DMS153 (cell line): ENCODE measurements around the gene PPP1R37.

Source experiments
- DNase-seq: peaks from one replicate; lab custom pipeline; 2025; lab: John Stamatoyannopoulos, UW

PPP1R37 gene

DNA sequence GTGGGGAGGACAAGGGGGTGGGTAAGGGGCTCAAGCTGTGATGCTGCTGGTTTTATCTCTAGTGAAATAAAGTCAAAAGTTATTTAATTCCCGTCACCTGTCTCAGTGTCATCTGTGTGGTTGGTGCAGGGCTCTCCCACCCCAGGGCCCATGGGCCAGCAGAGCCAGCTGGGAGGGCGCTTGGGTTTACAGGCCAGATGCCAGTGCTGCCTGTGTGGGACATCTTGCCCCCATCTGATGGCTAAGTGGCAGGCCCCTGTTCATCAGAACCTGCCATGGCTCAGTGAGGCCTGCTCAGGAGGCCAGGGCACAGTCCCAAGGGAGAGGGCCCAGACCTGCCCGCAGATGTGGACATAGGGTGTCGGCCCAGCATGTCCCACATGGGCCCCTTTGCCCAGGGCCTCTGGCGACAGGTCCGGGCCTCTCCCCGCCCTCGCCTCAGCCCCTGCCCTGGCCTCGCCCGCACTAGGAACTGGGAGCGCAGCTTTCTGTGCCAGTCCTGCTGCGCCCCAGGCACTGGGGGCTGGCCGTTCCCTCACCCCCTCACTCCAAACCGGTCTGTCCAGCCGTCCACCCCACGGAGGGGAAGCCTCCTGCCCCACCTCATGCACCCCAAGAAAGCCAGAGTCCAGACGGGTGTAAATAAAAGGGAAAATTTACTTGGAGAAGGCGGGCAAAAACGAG lies 22.0 kb upstream of the PPP1R37 start:
- DNase-seq: no peak

DNA sequence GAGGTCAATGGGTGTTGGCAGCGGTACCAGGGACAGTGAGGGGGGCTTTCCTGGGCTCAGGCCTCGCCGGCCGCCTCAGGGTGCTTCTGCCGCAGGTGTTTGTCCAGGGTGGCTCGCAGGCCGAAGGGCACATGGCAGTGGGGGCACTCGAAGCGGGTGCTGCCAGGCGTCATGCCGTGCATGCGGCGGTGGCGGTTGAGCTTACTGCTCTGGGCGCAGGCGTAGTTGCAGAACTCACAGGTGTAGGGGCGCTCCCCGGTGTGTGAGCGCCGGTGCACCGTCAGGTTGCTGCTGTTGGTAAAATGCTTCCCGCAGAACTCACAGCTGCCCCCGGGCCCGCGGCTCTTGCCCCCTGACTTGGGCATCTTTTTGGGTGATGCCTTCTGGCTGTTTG lies 21.4 kb upstream of the PPP1R37 start:
- DNase-seq: no peak

DNA sequence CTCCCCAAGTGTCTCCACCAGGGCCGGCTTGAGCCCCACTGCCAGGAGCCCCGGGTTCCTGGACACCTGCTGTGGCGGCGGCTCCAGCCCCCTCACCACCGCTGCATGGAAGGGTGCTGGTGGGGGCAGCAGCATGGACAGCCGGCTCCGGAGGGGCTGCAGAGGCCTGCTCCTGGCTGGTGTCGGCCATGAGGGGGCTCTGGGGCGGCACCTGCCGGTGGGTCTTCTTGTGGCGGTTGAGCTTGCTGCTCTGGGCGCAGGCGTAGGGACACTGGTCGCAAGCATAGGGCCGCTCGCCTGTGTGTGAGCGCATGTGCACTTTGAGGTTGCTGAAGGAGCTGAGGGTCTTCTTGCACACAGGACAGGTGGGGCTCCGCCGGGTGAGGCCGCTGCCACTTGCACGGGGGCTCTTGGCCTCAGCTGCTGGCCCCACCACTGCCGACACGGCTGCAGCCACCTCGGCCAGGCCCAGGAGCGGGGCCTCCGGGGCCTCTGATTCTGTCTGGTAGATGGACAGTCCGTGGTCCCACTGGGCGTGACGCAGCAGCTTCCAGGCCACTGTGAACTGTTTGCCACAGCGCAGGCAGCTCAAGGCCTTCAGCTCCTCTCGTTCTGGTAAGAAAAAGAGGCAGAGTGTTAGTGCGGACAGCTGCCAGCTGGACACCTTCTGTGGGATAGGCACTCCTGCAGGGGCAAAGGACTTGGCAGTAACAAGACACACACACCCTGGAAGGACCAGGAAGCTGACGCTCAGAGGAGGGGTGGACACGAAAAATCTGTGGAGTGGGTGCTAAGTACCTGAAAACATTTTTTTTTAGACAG lies 20.8 kb upstream of the PPP1R37 start:
- DNase-seq: no peak

DNA sequence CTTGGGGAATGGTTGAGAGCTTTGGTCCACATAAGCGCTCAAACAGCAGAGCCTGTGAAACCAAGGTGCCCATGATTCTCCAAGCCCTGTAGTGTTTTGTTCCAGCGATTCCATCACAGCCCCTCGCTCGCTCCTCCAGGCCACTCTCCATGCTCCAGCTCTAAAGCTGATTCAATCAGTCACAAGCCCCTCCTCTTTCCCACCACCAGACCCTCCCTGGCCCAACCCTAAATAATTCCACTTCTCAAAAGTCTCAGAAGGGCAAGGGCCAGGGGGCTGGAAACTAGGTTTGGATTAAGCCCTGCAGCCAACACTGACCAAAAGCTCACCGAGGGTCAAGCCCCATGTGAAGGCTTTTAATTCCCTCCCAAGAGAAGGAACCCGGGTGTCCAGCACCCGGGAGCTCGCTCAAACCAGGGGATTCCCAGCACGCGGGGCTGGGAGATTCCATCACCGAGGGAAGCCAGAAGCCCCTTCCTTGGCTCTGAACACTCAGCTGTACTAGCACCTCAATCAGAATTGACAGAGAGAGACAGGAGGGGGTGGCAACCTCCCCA lies 18.2 kb upstream of the PPP1R37 start:
- DNase-seq: no peak

DNA sequence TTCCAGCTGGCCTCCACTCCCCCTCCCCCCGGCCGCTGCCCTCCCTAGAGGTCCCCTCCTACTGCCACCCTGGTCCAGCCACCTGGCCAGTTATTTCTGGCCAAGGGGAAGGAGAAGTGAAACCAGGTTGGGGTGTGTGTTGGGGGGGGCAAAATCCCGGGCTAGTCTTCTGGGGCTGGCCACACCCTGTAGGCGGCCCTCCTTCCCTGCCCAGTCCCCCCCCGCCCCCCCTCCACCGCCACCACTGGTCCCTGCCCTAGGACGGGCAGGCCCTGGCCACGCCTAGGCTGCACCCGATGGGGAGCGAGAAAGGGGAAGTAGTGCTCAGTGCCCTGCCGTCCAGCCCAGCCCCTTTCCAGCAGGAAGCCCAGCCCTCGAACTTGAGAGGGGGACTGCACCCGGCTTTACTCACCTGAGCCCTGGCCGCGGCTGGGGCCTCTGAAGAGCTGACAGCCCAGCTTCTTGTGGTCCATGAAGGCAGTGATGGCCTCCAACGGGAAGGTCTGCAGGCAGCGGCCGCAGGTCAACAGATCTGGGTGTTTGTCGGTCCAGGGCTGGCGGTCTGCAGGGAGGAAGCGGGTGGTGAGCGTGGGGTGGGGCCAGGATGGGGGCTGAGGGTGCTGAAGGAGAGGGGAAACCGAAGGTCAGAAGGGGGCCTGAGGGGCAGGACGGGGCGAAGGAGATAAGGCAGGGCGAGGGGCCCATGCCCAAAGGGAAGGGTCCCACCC lies 17.5 kb upstream of the PPP1R37 start:
- DNase-seq: peak; percentile 62

DNA sequence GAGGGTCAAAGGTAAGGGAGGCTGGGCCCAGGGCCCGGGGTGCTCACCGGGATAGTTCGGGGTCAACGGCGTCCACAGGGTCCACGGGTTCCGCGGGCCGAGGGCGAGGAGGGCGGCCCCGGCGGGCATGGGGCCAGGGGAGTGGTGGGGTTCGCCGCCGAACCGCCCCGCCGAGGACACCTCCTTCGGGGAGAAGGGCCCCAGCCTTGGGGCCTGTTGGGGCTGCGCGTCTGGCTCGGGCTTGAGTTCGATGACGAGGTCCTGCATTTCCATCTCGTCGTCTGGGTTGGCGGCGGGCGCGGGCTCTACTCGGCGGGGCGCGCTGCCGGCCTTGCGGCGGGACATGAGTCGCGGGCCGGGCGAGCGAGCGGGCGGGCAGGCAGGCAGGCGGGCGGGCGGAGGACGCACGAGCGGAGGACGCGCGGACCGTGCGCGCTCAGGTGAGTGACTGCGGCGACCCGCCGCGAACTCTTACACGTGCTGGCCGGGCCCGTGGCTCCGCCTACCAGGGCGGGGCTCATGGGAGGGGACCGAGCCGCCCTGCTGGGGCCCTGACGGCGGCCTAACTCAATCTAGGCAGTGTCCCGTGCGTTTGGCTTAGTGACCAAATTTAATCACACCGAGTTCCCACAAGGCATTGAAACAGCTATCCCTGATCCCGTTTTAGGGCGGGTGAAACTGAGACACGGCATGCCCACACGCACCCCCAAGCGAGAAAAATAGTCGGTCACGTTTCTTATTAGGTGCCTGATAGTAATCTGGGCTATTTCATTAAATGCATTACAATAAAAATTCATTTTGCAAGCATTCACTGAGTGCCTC lies 16.7 kb upstream of the PPP1R37 start, which contains the start of gene ZNF296:
Gene ZNF296 (minus strand): TSS at position 450 of the 822 bp plus-strand sequence. CDS start 105 bp downstream, at position 345.
- DNase-seq: peak; percentile 64

DNA sequence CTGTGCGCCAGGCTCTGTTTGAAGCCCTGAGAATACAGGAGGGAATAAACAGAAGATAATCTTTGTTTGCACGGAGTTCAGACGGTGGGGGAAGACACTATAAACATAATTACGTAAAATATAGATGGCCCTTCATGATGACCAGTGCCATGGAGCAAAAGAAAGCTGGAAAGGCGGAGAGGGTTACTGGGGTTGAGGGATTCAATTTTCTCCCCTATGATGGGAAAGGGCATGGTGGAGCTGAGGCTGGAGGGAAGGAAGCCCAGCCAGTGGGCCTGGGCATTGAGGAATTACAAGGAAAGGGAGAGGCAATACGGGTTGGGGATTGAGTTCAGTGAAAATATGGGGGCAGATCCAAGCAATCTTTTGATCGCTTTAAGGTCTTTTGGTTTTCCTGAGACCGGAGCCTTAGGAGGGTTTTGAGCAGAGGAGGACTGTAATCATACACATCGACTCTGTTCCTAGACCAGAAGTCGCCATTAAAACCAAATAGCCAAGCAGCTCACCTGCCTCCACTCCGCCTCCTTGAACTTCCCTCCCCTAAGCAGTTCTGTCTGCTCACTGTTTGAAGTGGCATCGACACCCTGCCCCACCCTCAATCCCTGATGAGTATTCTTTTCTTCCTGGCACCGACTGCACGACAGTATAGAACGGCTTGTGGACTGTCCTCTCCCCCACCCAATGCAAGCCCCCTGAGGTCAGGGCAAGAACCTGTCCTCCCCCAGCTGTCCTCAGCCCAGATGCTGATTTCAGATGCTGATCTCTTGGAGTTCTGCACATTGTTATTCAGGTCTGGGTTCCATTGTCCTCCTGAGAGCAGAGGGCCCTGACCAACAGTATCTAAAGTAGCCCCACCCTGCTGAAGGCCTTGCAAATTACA lies 15.9 kb upstream of the PPP1R37 start:
- DNase-seq: no peak

DNA sequence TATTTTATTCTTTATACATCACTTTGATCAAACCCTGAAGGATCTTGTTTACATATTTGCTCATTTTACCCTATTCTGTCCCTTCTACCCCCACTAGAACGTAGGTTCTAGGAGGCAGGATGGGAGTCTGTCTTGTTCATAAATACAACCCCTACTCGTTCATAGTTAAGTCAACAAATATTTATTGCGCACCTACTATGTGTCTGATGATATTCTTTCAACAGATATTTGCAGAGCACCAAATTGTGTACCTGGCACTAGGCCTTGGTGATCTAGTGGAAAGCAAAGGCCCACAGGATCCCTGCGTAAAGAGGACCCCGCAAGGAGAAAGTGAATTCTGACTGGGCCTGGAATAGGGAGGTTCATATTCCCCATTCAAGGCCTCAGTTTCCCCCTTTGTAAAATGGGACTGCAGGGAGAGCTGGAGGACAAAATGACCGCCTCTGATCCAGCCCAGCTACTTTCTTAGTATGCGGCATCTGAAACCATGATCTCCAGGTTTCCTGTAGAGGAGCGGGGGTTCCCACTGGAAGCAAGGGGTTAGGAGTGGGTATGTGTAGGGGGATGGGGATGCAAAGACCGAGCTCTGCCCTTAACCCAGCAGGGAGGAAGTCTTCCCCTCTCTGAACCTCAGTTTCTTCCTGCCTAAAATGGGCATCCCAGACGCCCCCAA lies 14.5 kb upstream of the PPP1R37 start:
- DNase-seq: no peak

DNA sequence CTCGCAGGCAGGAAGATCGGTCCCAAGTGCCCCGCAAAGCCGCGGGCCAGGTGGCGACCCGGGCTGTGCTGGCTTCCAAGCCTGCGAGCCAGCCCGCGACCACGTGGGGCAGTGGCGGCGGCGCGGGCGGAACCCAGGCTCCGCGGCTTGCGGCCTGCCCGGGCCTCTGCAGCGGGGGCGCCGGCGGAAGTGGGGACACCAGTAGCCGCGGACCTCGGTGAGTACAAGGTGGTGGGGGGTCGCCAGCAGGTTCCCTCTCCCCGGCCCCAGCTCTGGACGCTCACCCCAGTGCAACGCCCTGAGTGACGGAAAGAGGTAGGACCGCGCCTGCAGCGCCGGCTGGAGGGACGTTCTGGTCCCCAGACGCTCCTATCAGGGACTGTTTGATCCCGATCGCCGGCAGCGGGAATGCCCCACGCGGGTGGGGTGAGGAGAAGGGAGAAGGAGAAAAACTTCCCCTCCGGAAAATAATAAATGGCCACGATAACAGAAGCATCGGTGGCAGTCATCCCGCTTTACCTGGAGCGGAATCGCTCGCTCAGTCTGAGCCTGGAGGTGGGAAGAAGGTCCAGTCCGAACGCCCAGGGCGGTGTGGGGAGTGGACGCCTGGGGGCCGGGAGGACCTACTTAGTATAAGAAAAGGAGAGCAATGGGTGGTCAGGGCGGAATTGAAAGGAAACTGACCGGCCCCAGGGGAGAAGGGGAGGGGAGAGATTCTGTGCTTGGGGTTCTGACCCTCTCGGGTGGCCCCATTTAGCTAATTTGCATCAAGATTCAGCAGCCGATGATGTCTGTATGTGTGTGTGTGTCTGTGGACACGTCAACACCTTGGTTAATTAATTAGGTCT lies 13.7 kb upstream of the PPP1R37 start, which contains the start of gene GEMIN7:
Gene GEMIN7 (plus strand): TSS at position 198 of the 848 bp plus-strand sequence. CDS start 10,855 bp downstream, outside the sequence.
- peak; percentile 19 for DNase-seq

DNA sequence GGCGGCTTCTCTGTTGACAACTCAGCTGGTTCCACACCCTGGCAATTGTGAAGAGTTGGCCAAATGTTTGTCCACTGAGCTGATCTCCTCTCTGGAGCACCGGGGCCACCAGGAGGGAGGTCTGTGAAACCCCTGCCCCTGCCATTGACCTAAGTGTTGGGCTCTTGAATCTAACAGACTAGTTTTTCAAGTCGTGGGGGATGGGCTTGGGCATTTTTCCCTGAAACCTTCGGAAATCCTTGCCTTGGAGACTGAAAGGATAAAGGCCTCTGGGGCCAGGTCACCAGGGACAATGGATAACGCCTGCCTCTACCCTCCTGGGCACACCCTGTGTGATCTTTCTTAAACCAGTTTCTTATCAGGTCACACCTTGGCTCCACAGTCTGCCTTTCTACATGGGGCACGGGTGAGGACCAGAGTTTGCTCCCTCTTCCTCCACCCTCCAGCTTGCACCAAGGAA lies 13.0 kb upstream of the PPP1R37 start:
- DNase-seq: no peak

DNA sequence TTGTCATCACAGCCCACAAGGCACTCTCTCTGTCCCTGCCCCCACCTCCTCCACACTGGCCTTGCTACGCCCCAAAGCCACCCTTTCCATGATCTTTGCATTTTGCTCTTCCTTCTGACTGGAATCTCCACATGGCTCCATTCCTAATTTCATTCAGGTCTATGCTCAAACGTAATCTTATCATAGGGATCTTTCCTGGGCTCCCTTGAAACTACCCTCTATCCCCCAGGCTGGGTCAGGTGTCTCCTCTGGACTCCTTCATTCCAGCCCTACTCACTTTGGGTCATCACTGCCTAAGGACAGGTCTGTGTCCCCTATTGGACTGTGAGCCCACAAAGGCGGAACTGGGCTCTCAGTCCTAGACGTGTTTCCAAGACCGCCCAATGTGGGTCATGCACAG lies 10.8 kb upstream of the PPP1R37 start:
- DNase-seq: no peak

DNA sequence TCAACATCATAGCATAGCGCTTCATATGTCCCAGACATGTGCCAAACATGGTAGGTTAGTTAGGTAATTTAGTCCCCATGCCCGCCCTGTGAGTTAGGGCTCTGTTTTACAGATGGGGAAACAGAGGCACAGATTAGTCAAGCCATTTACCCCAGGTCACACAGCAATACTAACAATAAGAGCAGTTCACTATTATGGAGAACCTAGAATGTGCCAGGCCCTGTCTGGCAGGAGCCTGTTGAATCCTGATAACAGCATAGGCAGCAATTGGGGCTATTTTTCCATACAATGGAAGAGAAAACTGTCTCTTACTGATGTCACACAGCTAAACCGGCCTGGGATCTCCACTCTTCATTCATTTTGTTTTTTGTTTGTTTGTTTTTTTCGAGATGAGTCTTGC lies 6.5 kb upstream of the PPP1R37 start:
- DNase-seq: no peak

DNA sequence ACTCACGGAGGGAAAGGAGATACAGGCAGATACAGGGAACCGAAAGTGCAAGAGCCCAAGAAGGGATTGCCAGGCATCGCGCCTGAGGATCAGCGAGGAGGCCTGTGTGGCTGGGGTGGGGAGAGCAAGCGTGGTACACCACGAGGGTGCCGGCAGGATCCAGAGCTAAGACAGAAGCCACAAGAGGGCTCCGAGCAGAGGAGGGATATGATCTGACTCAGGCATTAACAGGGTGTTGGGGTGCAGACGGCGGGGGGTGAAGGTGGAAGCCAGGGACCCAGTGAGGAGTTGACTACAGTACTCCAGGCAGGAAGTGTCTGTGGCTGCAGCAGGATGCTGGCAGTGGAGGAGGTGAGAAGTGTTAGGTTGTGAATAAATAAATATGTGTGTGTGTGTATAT lies 5.4 kb upstream of the PPP1R37 start:
- no peak for DNase-seq

DNA sequence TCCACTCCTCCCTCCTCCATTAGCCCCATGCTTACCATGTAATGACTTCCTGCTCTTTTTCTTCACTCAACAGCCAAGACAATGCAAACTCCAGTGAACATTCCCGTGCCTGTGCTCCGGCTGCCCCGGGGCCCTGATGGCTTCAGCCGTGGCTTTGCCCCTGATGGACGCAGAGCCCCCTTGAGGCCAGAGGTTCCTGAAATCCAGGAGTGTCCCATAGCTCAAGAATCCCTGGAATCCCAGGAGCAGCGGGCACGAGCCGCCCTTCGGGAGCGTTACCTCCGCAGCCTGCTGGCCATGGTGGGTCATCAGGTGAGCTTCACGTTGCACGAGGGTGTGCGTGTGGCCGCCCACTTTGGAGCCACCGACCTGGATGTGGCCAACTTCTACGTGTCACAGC lies 2.9 kb upstream of the PPP1R37 start:
- no peak for DNase-seq

DNA sequence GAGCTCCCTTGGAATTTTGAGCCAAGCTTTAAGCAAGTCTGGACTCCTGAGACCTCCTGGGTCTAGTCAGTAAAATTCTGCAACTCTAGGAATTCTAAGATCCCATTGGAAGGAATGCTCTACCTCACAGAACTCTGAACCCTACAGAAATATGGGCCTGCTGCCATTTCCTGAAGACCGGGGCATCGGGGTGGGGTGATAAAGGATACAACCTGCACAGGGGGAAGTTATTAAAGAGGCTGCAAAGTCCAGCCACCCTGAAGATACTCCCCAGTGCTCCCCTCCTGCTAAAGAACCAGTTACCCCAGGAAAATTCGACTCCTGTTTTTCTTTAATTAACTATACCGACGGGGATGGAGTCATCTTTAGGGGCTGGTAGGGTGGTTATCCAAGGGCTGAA lies 2.4 kb upstream of the PPP1R37 start:
- no peak for DNase-seq

DNA sequence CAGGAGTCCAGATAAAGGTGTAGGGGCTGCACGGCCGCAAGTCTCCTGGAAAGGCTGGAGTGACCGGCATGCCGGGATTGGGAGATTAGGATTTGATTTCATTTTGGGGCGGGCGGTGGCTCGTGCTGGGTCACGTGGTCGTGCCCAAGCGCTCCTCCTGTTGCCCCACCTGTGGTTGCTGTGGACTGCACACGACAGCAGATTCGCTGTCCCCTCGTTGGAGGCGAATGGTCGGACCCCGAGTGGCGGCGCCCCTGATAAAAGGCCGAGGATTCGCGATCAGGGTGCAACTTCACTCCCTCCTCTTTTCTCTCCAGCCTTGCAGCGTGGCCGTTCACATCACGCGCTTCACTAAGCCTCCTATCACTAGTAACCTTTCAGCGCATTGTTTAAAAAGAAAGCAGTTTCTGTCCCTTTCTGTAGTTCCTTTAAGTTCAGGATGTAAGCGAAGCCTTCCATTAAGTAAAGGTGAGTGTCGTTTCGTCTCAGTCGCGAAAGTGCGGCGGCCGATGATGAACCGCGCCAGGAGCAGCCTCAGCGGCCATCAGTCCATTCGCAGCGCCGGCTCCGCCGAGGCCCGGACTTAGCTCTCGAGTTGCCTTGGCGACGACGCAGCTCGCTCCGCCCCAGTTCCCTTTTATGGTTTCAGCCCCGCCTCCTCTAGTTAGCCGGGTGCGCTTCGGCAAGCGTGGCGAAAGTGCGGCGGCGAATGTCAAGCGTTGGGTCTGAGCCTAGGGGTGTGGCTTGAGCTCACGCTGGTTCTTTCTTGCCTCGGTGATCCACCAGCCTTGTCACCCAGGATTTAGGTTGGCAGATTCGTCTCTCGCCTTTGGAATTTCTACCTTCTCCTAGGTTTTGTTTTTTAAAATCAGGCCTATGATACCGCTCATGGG lies 1.7 kb upstream of the PPP1R37 start:
- peak; percentile 97 for DNase-seq

DNA sequence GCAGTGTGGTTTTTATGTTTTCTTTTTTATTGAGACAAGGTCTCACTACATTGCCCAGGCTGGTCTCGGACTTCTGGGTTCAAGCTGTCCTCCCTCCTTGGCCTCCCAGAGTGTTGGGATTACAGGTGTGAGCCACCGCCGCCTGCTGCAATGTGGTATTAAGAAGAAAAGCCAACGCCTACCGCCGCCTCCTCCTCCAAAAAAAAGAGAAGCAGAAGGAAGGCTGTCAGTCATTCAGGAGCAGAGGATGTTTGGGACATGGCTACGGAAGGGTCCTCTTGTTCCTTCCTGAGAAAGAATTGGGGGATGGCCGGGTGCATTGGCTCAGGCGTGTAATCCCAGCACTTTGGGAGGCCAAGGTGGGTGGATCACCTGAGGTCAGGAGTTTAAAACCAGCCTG lies 1.2 kb downstream of the PPP1R37 start:
- no peak for DNase-seq

DNA sequence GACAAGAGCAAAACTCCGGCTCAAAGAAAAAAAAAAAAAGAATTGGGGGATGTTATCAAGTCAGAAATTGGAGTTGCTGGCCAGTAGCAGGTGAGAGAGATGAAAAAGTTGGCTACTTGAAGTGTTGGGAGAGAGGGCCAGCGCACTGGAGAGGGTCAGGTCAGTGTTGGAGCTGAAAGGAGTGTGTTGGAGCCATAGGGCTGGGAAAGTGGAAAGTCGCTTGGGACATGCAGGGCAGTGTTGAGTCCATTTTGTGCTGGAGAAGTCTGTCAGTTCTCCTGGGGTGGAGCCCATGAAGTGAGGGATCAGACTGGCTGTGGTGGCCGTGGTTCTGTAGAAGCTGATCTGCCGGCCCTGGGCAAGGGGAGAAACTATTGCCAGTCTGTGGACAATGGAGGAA lies 1.7 kb downstream of the PPP1R37 start:
- no peak for DNase-seq
